Small intestine (tissue), 16 donors: ENCODE measurements around the gene SYT3. TPM values are rescaled to one million over a fixed set of nuclear protein-coding genes. Genes with fewer than 3 reads are reported as not detected.

ENCODE experiments used
- DNase-seq, 2 donors: peaks; one replicate each; pipeline versions ENCODE4 v3.0.0 to v3.0.0-alpha.2; 2013
- FAIRE-seq: peaks from 2 replicates; lab custom pipeline; 2012; peaks lifted over from hg19 to GRCh38; lab: Jason Lieb, UNC
- H3K27ac ChIP-seq, 3 donors: one replicate each; pipeline ENCODE4 v1.5.1; 2013; ENCODE audit warnings: low read length in 2 of 3, mild to moderate bottlenecking in 2 of 3, control low read depth in 1 of 3, inconsistent platforms in 1 of 3, low read depth in 1 of 3, moderate library complexity in 1 of 3
- H3K27me3 ChIP-seq, 3 donors: one replicate each; pipeline ENCODE4 v1.6.1; 2013; ENCODE audit warnings: low read length in 3 of 3, inconsistent platforms in 1 of 3; ENCODE audit not compliant: control insufficient read depth in 3 of 3, insufficient read depth in 3 of 3
- H3K36me3 ChIP-seq, 3 donors: one replicate each; pipeline ENCODE4 v1.6.1; 2013; ENCODE audit warnings: low read length in 3 of 3, inconsistent platforms in 1 of 3, low read depth in 1 of 3, mild to moderate bottlenecking in 1 of 3, moderate library complexity in 1 of 3; ENCODE audit not compliant: control insufficient read depth in 3 of 3, insufficient read depth in 2 of 3
- H3K4me1 ChIP-seq, 3 donors: one replicate each; pipeline ENCODE4 v1.6.1; 2013; ENCODE audit warnings: low read length in 2 of 3, inconsistent platforms in 1 of 3, low read depth in 1 of 3, mild to moderate bottlenecking in 1 of 3, moderate library complexity in 1 of 3; ENCODE audit not compliant: control insufficient read depth in 3 of 3, insufficient read depth in 2 of 3
- H3K4me3 ChIP-seq, 3 donors: one replicate each; pipeline ENCODE4 v1.5.1; 2013; ENCODE audit warnings: low read length in 3 of 3, control low read depth in 1 of 3, inconsistent platforms in 1 of 3, low read depth in 1 of 3, mild to moderate bottlenecking in 1 of 3, moderate library complexity in 1 of 3
- H3K9me3 ChIP-seq, 2 donors: one replicate each; pipeline ENCODE4 v1.6.1; 2013; ENCODE audit warnings: low read depth in 1 of 2, low read length in 1 of 2; ENCODE audit not compliant: control insufficient read depth in 2 of 2, insufficient read depth in 1 of 2
- WGBS, 3 donors: extraction: QIAGEN DNeasy Blood & Tissue Kit; methylation state at CpG; one replicate each; pipeline ENCODE4 v1.1.7; 2013; 5-methylcytosine and 5-hydroxymethylcytosine counted together
- long read RNA-seq, 10 donors: transcript quantifications; one replicate each; lab custom pipeline, GENCODE V29; 2026
- polyA plus RNA-seq, 4 donors: library from polyadenylated mRNA; stranded (reverse) in 3 of 4; unstranded in 1 of 4; fragments of 200-250 nt in 3 of 4; fragments of 120-200 nt in 1 of 4; gene quantifications; one replicate each; pipeline versions ENCODE4 v1.2.1 to v1.2.3, GENCODE V29; 2013
- donor health status: healthy with polysubstance abuse.
- donor health status: control.
- donor health status: control.
- donor health status: Bipolar disorder and iron deficiency.
- donor health status: healthy.

SYT3 gene
- under 1 TPM in 2 of 4 donors, not detected in 2; 0.15 to 0.57 TPM for polyA plus RNA-seq
- long read RNA-seq, donor 1: 0 reads
- long read RNA-seq, donor 2: 0 reads
- long read RNA-seq, donor 3: 0 reads
- long read RNA-seq, donor 4: 0 reads
- long read RNA-seq, donor 5: 0 reads
- long read RNA-seq, donor 6: 0 reads
- long read RNA-seq, donor 7: 0 reads
- long read RNA-seq, donor 8: 0 reads
- long read RNA-seq, donor 9: 0 reads
- long read RNA-seq, donor 10: 0 reads

- DNase-seq: peak in 1 of 2 donors; percentile 16
- Histone ChIP-seq H3K4me1 (no peaks in the 10 kb centered on the region), H3K27ac (no peak within 1 kb of the TSS), H3K9me3 (peaks cover 0 to 4% of the 10 kb centered on the region in 2 donors), H3K27me3 (peaks cover 0 to 40% (median 27%) of the 10 kb centered on the region in 3 donors), H3K4me3 (peak within 1 kb of the TSS in 2 of 3 donors; percentile 28 to 44), H3K36me3 (no peaks in the 10 kb centered on the region)
- WGBS, 3 donors: 4 to 11% (median 9%) methylated on average over 36 to 76 of the region's 76 CpGs
- FAIRE-seq: no peak
Observed at GRCh38 chr19:50639121-50640112, at the start of gene SYT3. TSS of gene SYT3 (minus strand) at chr19:50639881. CDS start at chr19:50637411, 2,470 bp downstream.

GRCh38 chr19:50688766-50689165, 49.1 kb upstream of the SYT3 start:
- H3K4me3 ChIP-seq: no peak overlapping the region
- no peaks in the 10 kb centered on the region for H3K36me3 ChIP-seq
- DNase-seq (no peak), FAIRE-seq (no peak)
- no peaks in the 10 kb centered on the region for H3K4me1 ChIP-seq
- no peaks in the 10 kb centered on the region for H3K9me3 ChIP-seq
- peaks cover 0 to 40% (median 31%) of the 10 kb centered on the region in 3 donors for H3K27me3 ChIP-seq
- no peak overlapping the region for H3K27ac ChIP-seq
- 68 to 78% (median 72%) methylated on average over 12 to 19 of the region's 19 CpGs for WGBS, 3 donors

GRCh38 chr19:50686310-50687032, 46.8 kb upstream of the SYT3 start:
- H3K4me3 ChIP-seq: no peak overlapping the region
- H3K27me3 ChIP-seq: peaks cover 0 to 26% (median 24%) of the 10 kb centered on the region in 3 donors
- no peaks in the 10 kb centered on the region for H3K9me3 ChIP-seq
- no peak for FAIRE-seq
- no peaks in the 10 kb centered on the region for H3K36me3 ChIP-seq
- 18 to 28% (median 22%) methylated on average over 32 to 50 of the region's 50 CpGs for WGBS, 3 donors
- H3K27ac ChIP-seq: no peak overlapping the region
- no peak for DNase-seq
- no peaks in the 10 kb centered on the region for H3K4me1 ChIP-seq

GRCh38 chr19:50679177-50680125, 39.8 kb upstream of the SYT3 start:
- DNase-seq (peak; percentile 55 to 67), FAIRE-seq (no peak)
- Histone ChIP-seq H3K27me3 (peaks cover 0 to 5% (median 4%) of the 10 kb centered on the region in 3 donors), H3K36me3 (no peaks in the 10 kb centered on the region), H3K27ac (no peak overlapping the region), H3K4me3 (no peak overlapping the region), H3K9me3 (peaks cover 0 to 2% of the 10 kb centered on the region in 2 donors), H3K4me1 (no peaks in the 10 kb centered on the region)
- 12 to 15% (median 14%) methylated on average over 23 of the region's 23 CpGs for WGBS, 3 donors

GRCh38 chr19:50678323-50678722, 38.6 kb upstream of the SYT3 start:
- no peak for FAIRE-seq
- Histone ChIP-seq H3K27ac (no peak overlapping the region), H3K4me1 (no peaks in the 10 kb centered on the region), H3K27me3 (peaks cover 0 to 8% (median 5%) of the 10 kb centered on the region in 3 donors), H3K4me3 (no peak overlapping the region), H3K36me3 (no peaks in the 10 kb centered on the region), H3K9me3 (peaks cover 0 to 2% of the 10 kb centered on the region in 2 donors)
- no peak for DNase-seq
- WGBS, 3 donors: 34 to 55% (median 52%) methylated on average over 3 of the region's 3 CpGs

GRCh38 chr19:50677636-50678035, 38.0 kb upstream of the SYT3 start:
- 42 to 56% (median 53%) methylated on average over 5 of the region's 5 CpGs for WGBS, 3 donors
- FAIRE-seq: no peak

GRCh38 chr19:50676625-50677197, 37.0 kb upstream of the SYT3 start:
- Histone ChIP-seq H3K4me3 (no peak overlapping the region), H3K4me1 (no peaks in the 10 kb centered on the region), H3K27me3 (peaks cover 0 to 17% (median 5%) of the 10 kb centered on the region in 3 donors), H3K9me3 (peaks cover 0 to 2% of the 10 kb centered on the region in 2 donors), H3K36me3 (no peaks in the 10 kb centered on the region), H3K27ac (no peak overlapping the region)
- 52 to 75% (median 73%) methylated on average over 1 of the region's 1 CpG for WGBS, 3 donors
- DNase-seq (no peak), FAIRE-seq (no peak)

More at GRCh38 chr19:50677636-50678035, 38.0 kb upstream of the SYT3 start:
- H3K9me3 ChIP-seq: peaks cover 0 to 2% of the 10 kb centered on the region in 2 donors
- no peaks in the 10 kb centered on the region for H3K4me1 ChIP-seq
- H3K36me3 ChIP-seq: no peaks in the 10 kb centered on the region
- H3K4me3 ChIP-seq: no peak overlapping the region
- H3K27ac ChIP-seq: no peak overlapping the region
- DNase-seq: no peak
- peaks cover 0 to 15% (median 5%) of the 10 kb centered on the region in 3 donors for H3K27me3 ChIP-seq
